Panc1 (cell line): ENCODE measurements around the gene TARBP2. TPM values are rescaled to one million over a fixed set of nuclear protein-coding genes. Genes with fewer than 3 reads are reported as not detected.

Source experiments
- ATAC-seq: fragments of 200-7000 bp; cut with Tn5 transposase; 2 replicates; pipeline ENCODE4 v1.9.1; 2020; ENCODE audit warnings: mild to moderate bottlenecking, moderate library complexity
- BruUV-seq: library from RNA; stranded (reverse); fragments of 400-500 nt; replicated peaks from 2 replicates; lab custom pipeline; 2021; lab: Mats Ljungman, UMichigan
- CTCF ChIA-PET: fragments of 300-600 bp; sonication (Branson Sonifier 250); formaldehyde crosslinking; loops from one replicate; lab custom pipeline; 2022; ENCODE audit warnings: antibody characterized with exemption; lab: Charles Lee
- POLR2A ChIA-PET: fragments of 300-600 bp; sonication (Branson Sonifier 250); formaldehyde crosslinking; loops from one replicate; lab custom pipeline; 2022; ENCODE audit warnings: antibody characterized with exemption; lab: Charles Lee
- DNase-seq: peaks from one replicate; pipeline ENCODE4 v3.0.0-alpha.2; 2010; ENCODE audit warnings: low read depth, low spot score
- H3K27ac ChIP-seq: 2 replicates; pipeline ENCODE4 v1.5.1; 2011; ENCODE audit warnings: mild to moderate bottlenecking, low read length, inconsistent platforms
- H3K27me3 ChIP-seq: fragments of 200-500 bp; sonication (Bioruptor generic); 2 replicates; pipeline ENCODE4 v1.6.0; 2014; ENCODE audit warnings: low read length, inconsistent platforms; ENCODE audit not compliant: control insufficient read depth, insufficient read depth
- H3K36me3 ChIP-seq: fragments of 200-500 bp; sonication (Bioruptor generic); 2 replicates; pipeline ENCODE4 v1.5.1; 2014; ENCODE audit warnings: inconsistent platforms, mild to moderate bottlenecking, low read length, moderate library complexity; ENCODE audit not compliant: control insufficient read depth, insufficient read depth
- H3K4me1 ChIP-seq: 2 replicates; pipeline ENCODE4 v1.5.1; 2011; ENCODE audit warnings: inconsistent platforms, mild to moderate bottlenecking, low read length, moderate library complexity; ENCODE audit not compliant: control insufficient read depth, insufficient read depth
- H3K4me3 ChIP-seq, 2 experiments: 2 replicates each; pipeline ENCODE4 v1.5.1; 2011 to 2012; ENCODE audit warnings: low read depth in 2 of 2, low read length in 2 of 2, mild to moderate bottlenecking in 2 of 2, inconsistent platforms in 1 of 2, moderate library complexity in 1 of 2
- H3K9me3 ChIP-seq: fragments of 200-500 bp; sonication (Bioruptor generic); 2 replicates; pipeline ENCODE4 v1.5.1; 2014; ENCODE audit warnings: low read depth, mild to moderate bottlenecking, inconsistent platforms, low read length, moderate library complexity; ENCODE audit not compliant: control insufficient read depth, insufficient read depth
- CTCF ChIP-seq: fragments of 450-650 bp; IDR thresholded peaks from 2 replicates; pipeline ENCODE4 v1.5.1; 2017; ENCODE audit warnings: mild to moderate bottlenecking
- POLR2AphosphoS5 ChIP-seq: IDR thresholded peaks from 2 replicates; pipeline ENCODE4 v1.6.1; 2012; ENCODE audit warnings: mild to moderate bottlenecking, low read depth, low read length, moderate library complexity
- REST ChIP-seq, 2 experiments: IDR thresholded peaks; 2 replicates each; pipeline ENCODE4 v1.6.1; 2011 to 2012; ENCODE audit warnings: low read depth in 2 of 2, control low read depth in 1 of 2, low read length in 1 of 2, mild to moderate bottlenecking in 1 of 2, moderate library complexity in 1 of 2; ENCODE audit not compliant: insufficient read depth in 1 of 2
- SIN3A ChIP-seq: IDR thresholded peaks from 2 replicates; pipeline ENCODE4 v1.6.1; 2012; ENCODE audit warnings: low read depth, mild to moderate bottlenecking, low read length, moderate library complexity, borderline replicate concordance; ENCODE audit not compliant: insufficient read depth
- TCF7L2 ChIP-seq: IDR thresholded peaks from 2 replicates; pipeline ENCODE4 v1.6.1; 2011; ENCODE audit warnings: mild to moderate bottlenecking, low read depth, low read length, inconsistent platforms
- in situ Hi-C: cut with HindIII; loops from 2 replicates; pipeline ENCODE4 v1.10.0; 2016; ENCODE audit warnings: low sequenced_read_pairs, low pct_unique_long_range_greater_than_20kb
- intact Hi-C: fragments of 100-400 bp; cut with micrococcal nuclease; formaldehyde crosslinking; loops from one replicate; pipeline ENCODE4 v1.10.0; 2022; ENCODE audit not compliant: unreplicated experiment
- total RNA-seq: library from RNA; stranded (reverse); gene quantifications from one replicate; pipeline ENCODE4 v1.2.1, GENCODE V29; 2021; ENCODE audit not compliant: unreplicated experiment

Gene TARBP2
- total RNA-seq, 1 experiment from 2014 or later = 67.3 TPM

DNA sequence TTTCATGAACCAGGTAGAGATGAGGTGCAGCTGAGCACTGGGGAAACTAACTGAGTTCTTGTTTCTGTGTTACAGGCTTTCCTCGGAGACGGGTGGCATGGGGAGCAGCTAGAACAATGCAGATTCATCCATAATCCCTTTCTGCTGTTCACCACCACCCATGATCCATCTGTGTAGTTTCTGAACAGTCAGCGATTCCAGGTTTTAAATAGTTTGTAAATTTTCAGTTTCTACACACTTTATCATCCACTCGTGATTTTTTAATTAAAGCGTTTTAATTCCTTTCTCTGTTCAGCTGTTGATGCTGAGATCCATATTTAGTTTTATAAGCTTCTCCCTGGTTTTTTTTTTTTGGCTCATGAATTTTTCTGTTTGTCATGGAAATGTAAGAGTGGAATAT lies 21.8 kb upstream of the TARBP2 start:
- in situ Hi-C loops (no loop called here), intact Hi-C loops (no loop called here)
- Histone ChIP-seq H3K4me3 (no peak overlapping the region), H3K27me3 (no peaks in the 10 kb centered on the region), H3K9me3 (no peaks in the 10 kb centered on the region), H3K4me1 (peaks cover 22% of the 10 kb centered on the region), H3K27ac (no peak overlapping the region), H3K36me3 (peaks cover 58% of the 10 kb centered on the region)
- ChIA-PET CTCF (no interaction called here), POLR2A (no interaction called here)
- DNase-seq (no peak), ATAC-seq (no peak)
- no TSS peak for BruUV-seq
- TF ChIP-seq CTCF (no peak), POLR2AphosphoS5 (no peak), TCF7L2 (no peak), REST (IDR thresholded peaks at IDR 0.05; ENCODE audit: insufficient read depth in 1 of 2, low read depth in 2 of 2, low read length in 1 of 2) (no peak), SIN3A (no peak)

- Histone ChIP-seq H3K36me3 (peaks cover 46% of the 10 kb centered on the region), H3K9me3 (no peaks in the 10 kb centered on the region), H3K27ac (0 out of 2 replicates have a peak overlapping the region, but pooled peaks have one; percentile 13), H3K4me3 (no peak overlapping the region), H3K4me1 (peaks cover 18% of the 10 kb centered on the region), H3K27me3 (no peaks in the 10 kb centered on the region)
- ChIA-PET POLR2A (interaction anchor here (2.1 kb wide), 1 partner anchor 20 kb away, joined by 6 read pairs; the partner anchor contains the start of gene TARBP2), CTCF (interaction anchor here (1.0 to 1.5 kb wide), 2 partner anchors 28 to 153 kb away, joined by 3 to 8 read pairs; no protein-coding TSS in a partner anchor)
- ATAC-seq (no peak), DNase-seq (no peak)
- in situ Hi-C loops (no loop called here), intact Hi-C loops (no loop called here)
- no TSS peak for BruUV-seq
- TF ChIP-seq CTCF = no peak
- TF ChIP-seq REST (IDR thresholded peaks at IDR 0.05; ENCODE audit: insufficient read depth in 1 of 2, low read depth in 2 of 2, low read length in 1 of 2) = no peak
- no peak; the same call in 1 of the 2 replicates for TF ChIP-seq POLR2AphosphoS5
- no peak for TF ChIP-seq TCF7L2
- no peak for TF ChIP-seq SIN3A
Observed at GRCh38 chr12:53480491-53481442, 20.3 kb upstream of the TARBP2 start.
